Measurements from ENCODE around the gene CCHCR1. TPM values are rescaled to one million over a fixed set of nuclear protein-coding genes. Genes with fewer than 3 reads are reported as not detected.

Gene CCHCR1
- total and polyA plus RNA-seq, 9 of the 15 experiments (the other 6 are each of a cell fraction or from before 2014, with no cell fraction given): 1.2 to 47.3 (median 32.0) TPM

GRCh38 chr6:31157513-31158139 lies at the start of gene CCHCR1 (continued):
- TF ChIP-seq XRCC4 (IDR thresholded peaks at IDR 0.05; ENCODE audit: extremely low read depth, insufficient read depth, insufficient read length) (no peak), UBTF (IDR thresholded peaks at IDR 0.05; ENCODE audit: borderline replicate concordance in 1 of 2, low read depth in 2 of 2, low read length in 2 of 2) (0 out of 4 replicates have a peak, but pooled peaks of 1 of the 2 experiments have one; percentile 11), SLC30A9 (CRISPR knock-in tag; IDR thresholded peaks at IDR 0.05) (no peak), NFIX (CRISPR knock-in tag; IDR thresholded peaks at IDR 0.05; ENCODE audit: low read depth) (no peak), SUPT5H (IDR thresholded peaks at IDR 0.05) (peak; percentile 78), DIDO1 (tag; IDR thresholded peaks at IDR 0.05; ENCODE audit: low read depth) (no peak), ZNF436 (CRISPR knock-in tag; IDR thresholded peaks at IDR 0.05) (no peak), ZBTB7A (IDR thresholded peaks at IDR 0.05; ENCODE audit: borderline replicate concordance, control insufficient read depth, low read depth, low read length) (peak; percentile 76), ZNF707 (CRISPR knock-in tag; conservative IDR thresholded peaks at IDR 0.05) (no peak), ZNF589 (CRISPR knock-in tag; IDR thresholded peaks at IDR 0.05; ENCODE audit: low read depth) (no peak), PURB (CRISPR knock-in tag; IDR thresholded peaks at IDR 0.05; ENCODE audit: low read depth) (no peak), AFF1 (IDR thresholded peaks at IDR 0.05; ENCODE audit: low read depth in 1 of 2, partially characterized antibody in 2 of 2) (no peak), CGGBP1 (CRISPR knock-in tag; IDR thresholded peaks at IDR 0.05) (no peak), HNRNPH1 (optimal IDR thresholded peaks at IDR 0.05; ENCODE audit: low read depth, low read length) (no peak), HDAC1 (IDR thresholded peaks at IDR 0.05) (peak in 1 of 2 experiments; percentile 41; a peak in 2 of 4 replicates), ZNF449 (CRISPR knock-in tag; IDR thresholded peaks at IDR 0.05) (no peak), GTF2B (IDR thresholded peaks at IDR 0.05; ENCODE audit: extremely low read depth, insufficient read length) (no peak)
